ENCODE results near the gene CERS3. TPM values are rescaled to one million over a fixed set of nuclear protein-coding genes. Genes with fewer than 3 reads are reported as not detected.

CERS3 gene
- total RNA-seq, result under 1 TPM in 1 of 4 donors, not detected in 3; 0.21 TPM

DNA sequence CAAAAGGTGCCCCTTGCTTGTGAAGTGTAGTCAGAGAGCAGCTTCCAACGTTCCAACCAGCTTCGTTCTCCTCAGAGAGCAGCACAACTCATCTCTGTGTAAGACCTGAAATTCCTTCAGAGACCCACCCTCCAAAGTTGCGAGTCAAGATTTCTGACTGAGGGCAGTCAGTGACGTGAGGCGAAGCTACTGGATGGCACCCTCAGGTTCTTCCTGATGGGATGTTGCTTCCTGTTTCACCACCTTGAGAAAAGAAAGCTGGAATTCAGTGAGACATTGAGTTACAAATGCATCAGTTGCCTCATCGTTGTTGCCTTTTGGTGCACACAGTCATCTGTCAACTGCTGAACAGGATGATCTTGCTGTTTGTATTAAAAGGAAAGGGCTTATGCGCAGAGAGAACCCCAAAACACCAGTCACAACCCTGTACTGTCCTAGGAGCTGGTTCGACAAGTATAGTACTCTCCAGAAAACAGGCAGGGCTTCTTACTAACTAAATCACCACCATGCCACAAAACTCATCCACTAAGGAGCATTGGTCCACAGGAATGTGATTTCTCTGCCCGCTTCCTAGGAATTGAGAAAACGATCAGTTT lies at the start of gene CERS3:
CERS3 (minus strand) TSS at position 118 of the 596 bp plus-strand sequence. CDS start 27,101 bp downstream, outside the sequence.
- H3K27ac ChIP-seq, result no peak within 1 kb of the TSS
- H3K4me3 ChIP-seq, result no peak within 1 kb of the TSS
- 78 to 81% methylated on average over 10 of the region's 10 CpGs for WGBS, 2 donors

DNA sequence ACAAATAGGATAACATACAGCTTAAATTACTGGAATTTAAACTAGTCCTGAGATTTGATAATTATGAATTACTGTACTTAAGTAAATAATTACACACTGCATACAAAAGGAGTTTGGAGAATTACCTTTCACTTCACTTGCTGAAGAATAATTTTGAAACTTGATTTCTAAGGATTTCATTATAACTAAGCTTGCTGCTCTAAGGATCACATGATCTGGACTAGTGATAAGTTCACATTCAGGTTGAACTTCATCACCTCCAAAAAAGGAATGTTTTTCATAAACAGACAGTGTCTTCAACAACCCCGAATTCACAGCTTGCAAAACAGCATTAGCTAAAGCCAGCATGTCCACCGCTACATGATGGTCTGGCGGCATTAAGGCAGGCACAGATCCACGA lies 44.8 kb upstream of the CERS3 start:
- DNase-seq (ENCODE audit: low spot score in 2 of 2), result no peak
- TF ChIP-seq POLR2A (IDR thresholded peaks at IDR 0.05) (no peak), EP300 (IDR thresholded peaks at IDR 0.05) (no peak)
- TF ChIP-seq, protein P1, sequence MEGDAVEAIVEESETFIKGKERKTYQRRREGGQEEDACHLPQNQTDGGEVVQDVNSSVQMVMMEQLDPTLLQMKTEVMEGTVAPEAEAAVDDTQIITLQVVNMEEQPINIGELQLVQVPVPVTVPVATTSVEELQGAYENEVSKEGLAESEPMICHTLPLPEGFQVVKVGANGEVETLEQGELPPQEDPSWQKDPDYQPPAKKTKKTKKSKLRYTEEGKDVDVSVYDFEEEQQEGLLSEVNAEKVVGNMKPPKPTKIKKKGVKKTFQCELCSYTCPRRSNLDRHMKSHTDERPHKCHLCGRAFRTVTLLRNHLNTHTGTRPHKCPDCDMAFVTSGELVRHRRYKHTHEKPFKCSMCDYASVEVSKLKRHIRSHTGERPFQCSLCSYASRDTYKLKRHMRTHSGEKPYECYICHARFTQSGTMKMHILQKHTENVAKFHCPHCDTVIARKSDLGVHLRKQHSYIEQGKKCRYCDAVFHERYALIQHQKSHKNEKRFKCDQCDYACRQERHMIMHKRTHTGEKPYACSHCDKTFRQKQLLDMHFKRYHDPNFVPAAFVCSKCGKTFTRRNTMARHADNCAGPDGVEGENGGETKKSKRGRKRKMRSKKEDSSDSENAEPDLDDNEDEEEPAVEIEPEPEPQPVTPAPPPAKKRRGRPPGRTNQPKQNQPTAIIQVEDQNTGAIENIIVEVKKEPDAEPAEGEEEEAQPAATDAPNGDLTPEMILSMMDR (IDR thresholded peaks at IDR 0.05), result no peak
- H3K36me3 ChIP-seq, result peaks cover 0 to 42% (median 0%) of the 10 kb centered on the region in 3 donors
- no peak overlapping the region for H3K27ac ChIP-seq
- H3K4me1 ChIP-seq, result peaks cover 0 to 11% (median 0%) of the 10 kb centered on the region in 4 donors
- no peaks in the 10 kb centered on the region for H3K9me3 ChIP-seq
- WGBS, 2 donors, result 89 to 90% methylated on average over 4 of the region's 4 CpGs
- H3K27me3 ChIP-seq, result no peaks in the 10 kb centered on the region
- no peak overlapping the region for H3K4me3 ChIP-seq

More for the DNA sequence above, at the start of gene CERS3:
- Histone ChIP-seq H3K9me3 (no peaks in the 10 kb centered on the region), H3K36me3 (no peaks in the 10 kb centered on the region), H3K4me1 (peaks cover 0 to 8% (median 3%) of the 10 kb centered on the region in 4 donors), H3K27me3 (no peaks in the 10 kb centered on the region)
- no peak for DNase-seq (ENCODE audit: low spot score in 2 of 2)
- TF ChIP-seq, protein P1 (IDR thresholded peaks at IDR 0.05), result no peak
- no peak for TF ChIP-seq POLR2A (IDR thresholded peaks at IDR 0.05)

DNA sequence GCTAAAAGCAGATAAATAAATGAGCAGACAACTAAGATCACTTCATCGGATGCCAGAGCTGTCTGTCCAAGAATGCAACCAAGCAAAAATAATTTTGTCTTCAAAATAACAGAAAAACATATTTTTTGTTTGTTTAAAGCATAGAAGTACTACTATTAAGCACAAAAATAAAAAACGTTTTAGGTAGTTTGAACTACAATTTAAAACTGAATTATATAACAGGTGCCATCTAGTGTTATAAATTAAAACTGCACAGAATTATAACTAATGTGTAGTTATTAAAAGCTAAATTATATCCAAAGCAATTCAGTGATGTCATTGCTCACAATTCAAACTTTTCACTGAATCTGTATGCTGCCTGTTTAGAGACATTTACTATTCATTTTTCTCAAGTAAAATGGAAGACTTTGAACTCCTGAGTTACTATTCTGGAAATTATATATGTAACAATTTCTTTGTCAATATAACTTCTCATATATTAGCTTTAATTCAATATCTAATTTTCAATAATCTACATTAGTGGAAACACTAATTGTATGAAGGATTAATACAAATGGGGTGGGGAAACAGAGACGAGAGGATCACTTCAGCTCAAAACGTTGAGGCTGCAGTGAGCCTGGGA lies 43.7 kb upstream of the CERS3 start:
- no peak for DNase-seq (ENCODE audit: low spot score in 2 of 2)
- 54 to 55% methylated on average over 4 of the region's 4 CpGs for WGBS, 2 donors
- Histone ChIP-seq H3K27ac (no peak overlapping the region), H3K4me3 (no peak overlapping the region), H3K27me3 (no peaks in the 10 kb centered on the region), H3K36me3 (peaks cover 0 to 47% (median 0%) of the 10 kb centered on the region in 3 donors), H3K9me3 (no peaks in the 10 kb centered on the region), H3K4me1 (peaks cover 0 to 11% (median 0%) of the 10 kb centered on the region in 4 donors)
- TF ChIP-seq, protein P1 (IDR thresholded peaks at IDR 0.05), result peak; percentile 52 to 60 (median 54)
- TF ChIP-seq POLR2A (IDR thresholded peaks at IDR 0.05), result no peak

DNA sequence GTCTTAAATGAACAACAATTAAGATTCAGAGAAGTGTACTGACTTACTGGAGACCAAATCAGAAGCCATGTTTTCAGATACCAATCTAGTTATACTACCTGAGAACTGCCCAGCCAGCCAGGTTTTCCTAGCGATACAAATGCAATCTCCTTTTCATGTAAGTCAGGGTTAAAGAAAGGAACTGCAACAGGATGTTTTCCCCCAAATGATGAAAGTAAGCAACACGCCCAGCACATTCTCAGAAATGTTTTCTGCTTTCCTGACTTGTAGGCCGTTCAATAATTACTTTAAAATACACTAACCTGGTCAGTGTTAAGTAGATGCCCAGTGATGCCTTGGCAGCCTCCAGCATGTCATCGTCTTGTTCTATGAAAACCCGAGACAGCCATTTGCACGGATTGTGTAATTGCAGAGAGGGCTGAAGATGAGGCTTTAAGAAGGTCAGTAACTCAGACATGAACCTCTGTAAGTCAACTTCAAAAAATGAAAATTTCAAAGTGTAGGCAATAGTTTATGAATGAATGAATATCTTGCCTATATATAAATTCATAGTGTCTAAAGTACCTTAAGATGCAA lies 42.9 kb upstream of the CERS3 start:
- Histone ChIP-seq H3K27me3 (no peaks in the 10 kb centered on the region), H3K4me3 (no peak overlapping the region), H3K4me1 (peaks cover 0 to 11% (median 0%) of the 10 kb centered on the region in 4 donors), H3K27ac (no peak overlapping the region), H3K9me3 (no peaks in the 10 kb centered on the region), H3K36me3 (peaks cover 0 to 47% (median 0%) of the 10 kb centered on the region in 3 donors)
- 89 to 90% methylated on average over 6 of the region's 6 CpGs for WGBS, 2 donors
- TF ChIP-seq EP300 (IDR thresholded peaks at IDR 0.05) (no peak), POLR2A (IDR thresholded peaks at IDR 0.05) (no peak)
- TF ChIP-seq, protein P1 (IDR thresholded peaks at IDR 0.05), result no peak
- no peak for DNase-seq (ENCODE audit: low spot score in 2 of 2)

DNA sequence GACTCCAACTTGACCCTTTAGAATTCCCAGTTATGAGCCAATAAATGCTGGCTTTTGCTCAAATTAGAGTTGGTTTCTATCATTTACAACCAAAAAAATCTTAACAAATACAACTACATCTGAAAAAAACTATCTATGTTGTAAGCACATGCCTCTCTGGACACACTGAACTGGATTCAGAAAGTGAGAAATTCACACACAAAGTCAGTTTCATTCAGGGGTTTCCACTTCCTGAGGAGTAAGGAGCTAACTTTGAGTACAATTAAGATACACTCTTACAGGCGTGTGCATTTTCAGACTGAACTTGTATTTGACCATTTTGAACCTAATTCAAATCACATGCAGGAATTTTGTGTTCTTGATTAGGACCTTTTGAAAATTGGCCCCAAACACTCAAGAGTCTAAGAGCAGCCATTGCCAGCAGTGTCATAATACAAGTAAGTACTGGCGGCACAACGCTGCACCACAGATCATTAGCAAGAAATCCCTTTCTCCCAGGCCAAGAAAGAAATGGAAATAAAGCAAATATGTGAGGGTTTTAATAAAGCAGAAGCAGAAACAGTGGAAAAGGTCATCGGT lies 42.1 kb upstream of the CERS3 start:
- no peak for TF ChIP-seq EP300 (IDR thresholded peaks at IDR 0.05)
- no peak for TF ChIP-seq POLR2A (IDR thresholded peaks at IDR 0.05)
- TF ChIP-seq, protein P1 (IDR thresholded peaks at IDR 0.05), result no peak
- H3K4me3 ChIP-seq, result no peak overlapping the region
- H3K36me3 ChIP-seq, result peaks cover 0 to 47% (median 0%) of the 10 kb centered on the region in 3 donors
- peaks cover 0 to 11% (median 0%) of the 10 kb centered on the region in 4 donors for H3K4me1 ChIP-seq
- no peaks in the 10 kb centered on the region for H3K27me3 ChIP-seq
- 92 to 93% methylated on average over 4 of the region's 4 CpGs for WGBS, 2 donors
- no peak overlapping the region for H3K27ac ChIP-seq
- H3K9me3 ChIP-seq, result no peaks in the 10 kb centered on the region
- peak in 1 of 2 donors; percentile 11 for DNase-seq (ENCODE audit: low spot score in 2 of 2)
